Measurements from ENCODE around the gene DLGAP4.

DLGAP4 gene

DNA sequence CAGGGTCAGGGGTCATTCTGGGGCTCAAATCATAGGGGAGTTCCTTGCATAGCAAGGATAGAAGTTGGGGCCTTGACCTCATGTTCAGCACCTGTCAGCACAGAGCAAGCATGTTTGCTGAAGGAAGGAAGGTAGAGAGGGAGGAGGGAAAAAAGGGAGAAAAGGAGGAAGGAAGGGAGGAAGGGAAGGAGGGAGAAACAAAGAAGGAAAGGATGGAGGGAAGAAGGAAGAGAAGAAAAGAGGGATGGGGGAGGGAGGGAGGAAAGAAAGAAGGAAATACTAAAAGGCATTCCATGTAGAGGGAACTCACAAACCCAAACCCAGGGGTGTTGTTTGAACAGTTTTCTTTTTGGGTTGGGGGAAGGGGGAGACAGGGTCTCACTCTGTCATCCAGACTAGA, 80.1 kb downstream of the DLGAP4 start:
- DNase-seq = no peak

DNA sequence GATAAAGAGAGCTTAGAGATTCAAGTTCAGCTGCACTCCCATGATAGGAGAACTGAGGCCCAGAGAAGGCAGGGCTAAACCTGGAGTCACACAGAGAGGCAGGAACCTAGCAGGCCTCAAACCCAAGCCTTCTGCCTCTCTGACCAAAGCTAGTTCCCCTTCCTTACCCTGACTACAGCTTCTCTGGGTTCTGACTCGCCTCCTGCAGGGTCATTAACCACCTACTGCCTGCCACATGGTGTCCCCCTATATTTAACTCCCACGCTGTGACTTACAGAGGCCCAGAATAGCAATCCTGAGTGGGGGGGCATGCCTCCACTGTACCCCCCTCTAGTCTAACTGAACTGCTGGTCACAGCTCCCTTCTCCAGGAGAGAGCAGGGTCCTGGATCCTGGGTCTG, 84.1 kb downstream of the DLGAP4 start:
- no peak for DNase-seq

DNA sequence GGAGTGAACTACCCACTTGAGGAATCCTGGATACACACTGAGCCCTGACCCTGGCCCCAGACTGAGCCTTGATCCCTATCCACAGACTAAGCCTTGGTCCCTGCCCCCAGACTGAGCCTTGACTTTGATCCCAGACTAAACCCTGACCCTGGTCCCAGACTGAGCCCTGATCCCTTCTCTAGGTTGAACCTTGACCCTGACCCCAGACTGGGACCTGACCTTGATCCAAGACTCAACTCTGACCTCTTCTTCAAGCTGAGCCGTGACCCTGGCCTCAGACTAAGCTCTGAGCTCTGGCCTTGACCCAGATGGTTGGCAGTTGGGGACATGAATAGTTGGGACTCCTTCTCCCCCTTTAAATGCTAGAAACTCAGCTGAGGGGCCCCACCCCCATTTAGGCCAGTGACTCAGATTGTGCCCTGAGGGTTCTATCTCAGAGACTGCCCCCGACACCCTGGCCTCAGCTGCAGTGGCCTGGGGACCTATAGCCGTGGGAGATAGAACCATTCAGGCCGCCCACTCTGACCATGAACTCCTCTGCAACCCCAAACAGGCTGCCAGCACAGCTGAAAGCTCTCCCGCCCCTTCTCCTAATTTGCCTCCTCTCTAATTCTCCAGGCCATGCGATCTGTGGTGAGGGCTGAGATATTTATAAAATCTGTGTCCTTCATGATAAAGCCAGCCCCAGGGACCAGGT, 84.7 kb downstream of the DLGAP4 start:
- DNase-seq = no peak

DNA sequence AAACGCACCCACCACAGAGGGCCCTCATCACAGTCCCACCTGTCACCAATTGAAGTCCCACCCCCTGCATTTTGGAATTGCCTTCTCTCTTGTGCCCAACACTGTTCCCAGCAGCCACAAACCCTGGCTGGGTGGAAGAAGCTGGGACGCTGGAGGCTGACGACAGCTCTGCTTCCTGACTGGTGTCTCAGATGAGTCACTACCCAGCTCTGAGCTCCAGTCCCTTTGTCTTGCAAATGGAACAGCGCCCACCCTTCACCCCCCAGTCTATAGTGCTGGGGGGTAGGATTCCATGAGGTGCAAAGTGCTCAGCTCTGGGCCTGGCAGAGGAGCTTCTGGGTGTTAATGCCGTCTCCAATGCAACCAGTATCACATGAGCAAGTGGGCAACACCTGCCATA, 85.3 kb downstream of the DLGAP4 start:
- DNase-seq = no peak

- DNase-seq = no peak
Observed at GRCh38 chr20:36391955-36392354, 85.8 kb downstream of the DLGAP4 start.

- no peak for DNase-seq
Observed at GRCh38 chr20:36392989-36393388, 86.8 kb downstream of the DLGAP4 start.

GRCh38 chr20:36394340-36394965, 88.3 kb downstream of the DLGAP4 start:
- DNase-seq = no peak

DNA sequence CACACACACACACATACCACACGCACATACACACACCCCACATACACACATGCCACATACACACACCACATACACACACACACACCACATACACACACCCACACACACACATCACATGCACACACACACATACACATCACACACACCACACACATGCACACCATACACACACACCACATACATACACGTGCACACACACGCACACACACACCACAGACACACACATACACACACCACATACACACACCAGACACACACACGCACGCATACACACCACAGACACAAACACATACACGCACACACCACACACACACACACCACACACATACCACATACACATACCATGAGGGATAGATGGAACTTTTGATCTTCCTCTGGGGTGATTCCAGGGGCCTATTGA, 90.2 kb downstream of the DLGAP4 start:
- no peak for DNase-seq

GRCh38 chr20:36396847-36397630, 90.9 kb downstream of the DLGAP4 start:
- DNase-seq = no peak

GRCh38 chr20:36398515-36398914, 92.4 kb downstream of the DLGAP4 start:
- no peak for DNase-seq

DNA sequence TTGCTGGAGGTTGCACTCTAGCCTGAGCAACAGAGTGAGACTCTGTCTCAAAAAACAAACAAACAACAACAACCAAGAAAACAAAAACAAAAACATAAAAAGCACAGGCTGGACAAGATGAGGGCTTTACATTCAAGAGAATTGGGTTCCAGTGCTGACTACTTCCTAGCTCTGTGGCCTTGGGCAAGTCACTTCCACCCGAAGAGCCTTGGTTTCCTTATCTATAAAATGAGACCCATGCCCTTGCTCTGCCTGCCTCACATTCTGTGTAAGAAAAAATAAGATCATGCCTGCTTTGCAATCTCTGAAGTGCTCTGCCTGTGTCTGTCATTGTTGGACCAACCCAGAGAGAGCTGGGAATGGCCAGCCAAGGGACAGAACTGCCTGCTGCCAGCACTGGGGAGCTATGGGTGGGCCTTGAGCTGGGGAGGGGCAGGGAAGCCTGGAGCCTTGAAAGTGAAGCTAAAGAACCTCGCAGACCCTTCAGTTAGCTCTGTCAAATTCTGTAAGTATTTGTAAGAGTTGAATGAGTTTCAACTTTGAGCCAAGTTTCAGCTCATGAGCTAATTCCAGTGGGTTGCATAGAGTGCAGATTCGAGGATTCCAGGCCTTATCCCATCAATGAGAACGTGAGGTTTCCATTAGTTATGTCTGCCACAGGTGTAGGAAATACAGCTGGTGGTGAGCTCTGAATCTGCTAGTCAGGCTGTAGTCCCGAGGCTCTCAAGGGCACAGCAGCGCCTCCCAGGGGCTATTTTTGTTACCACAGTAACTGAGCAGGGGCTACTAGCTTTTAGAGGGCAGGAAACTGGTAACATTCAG, 93.2 kb downstream of the DLGAP4 start:
- DNase-seq = peak; percentile 83

- no peak for DNase-seq
Observed at GRCh38 chr20:36399969-36400545, 93.9 kb downstream of the DLGAP4 start.

DNA sequence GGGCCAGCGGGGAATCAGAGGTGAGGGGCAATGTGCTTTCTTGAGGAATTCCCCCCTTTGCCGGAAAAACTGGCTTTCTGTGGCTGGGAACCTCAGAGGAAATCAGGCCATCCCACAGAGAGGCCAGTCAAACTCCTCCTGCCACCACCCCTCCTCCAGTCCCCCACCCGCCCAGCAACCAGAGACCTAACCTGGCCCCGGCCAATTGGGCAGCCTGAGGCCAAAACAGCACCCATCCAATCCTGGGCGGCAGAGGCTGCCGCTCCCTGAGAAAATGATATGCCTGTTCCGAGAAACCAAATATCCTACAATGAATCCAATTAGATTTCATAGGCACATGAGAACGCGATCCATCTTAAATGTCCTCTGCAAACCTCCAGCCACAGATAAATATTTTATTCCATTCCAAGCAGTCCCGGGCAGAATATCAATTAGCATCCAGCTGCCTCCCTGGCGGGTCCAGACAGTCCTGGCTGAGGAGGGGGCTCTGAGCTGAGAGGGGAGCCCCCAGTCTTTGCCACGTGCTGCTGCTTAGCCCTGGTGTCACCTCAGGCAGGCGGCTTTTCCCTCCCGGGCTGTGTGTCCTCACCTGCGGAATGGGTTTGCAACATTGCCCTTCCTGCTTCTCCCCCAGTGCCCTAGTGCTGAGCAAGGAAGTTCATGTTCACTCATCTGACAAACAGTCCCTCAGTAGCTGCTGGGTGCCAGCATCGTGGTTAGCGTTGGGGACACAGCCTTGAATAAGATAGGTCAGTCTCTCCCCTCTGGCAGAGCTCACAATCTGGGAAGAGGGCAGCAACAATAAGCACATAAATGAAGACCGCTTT, 95.0 kb downstream of the DLGAP4 start:
- no peak for DNase-seq

- DNase-seq = peak; percentile 4
Observed at GRCh38 chr20:36402708-36403107, 96.6 kb downstream of the DLGAP4 start.

DNA sequence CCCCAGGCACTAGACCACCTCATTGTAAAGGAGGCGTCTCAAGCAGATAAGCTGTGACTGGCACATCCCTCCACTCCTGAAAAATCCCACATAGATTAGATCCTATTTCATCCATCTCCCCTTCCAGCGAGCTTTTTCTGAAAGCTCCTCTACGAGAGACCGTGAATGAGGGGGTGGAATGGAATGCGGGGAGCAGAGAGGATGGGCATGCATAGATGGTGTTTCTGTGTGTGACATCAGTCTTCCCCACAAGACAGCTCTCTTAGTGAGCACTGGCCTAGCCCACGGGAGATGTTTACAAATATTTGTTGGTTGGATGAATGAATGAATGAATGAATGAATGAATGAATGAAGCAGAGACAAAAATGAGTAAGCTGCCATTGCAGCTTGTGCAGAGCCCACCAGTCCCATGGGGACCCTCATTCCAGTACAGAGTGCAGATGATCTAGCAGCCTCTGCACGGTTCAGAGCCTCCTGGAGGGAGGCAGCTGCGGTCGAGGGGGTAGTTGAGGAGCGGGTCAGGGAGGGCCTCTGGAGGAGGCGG, 98.4 kb downstream of the DLGAP4 start:
- DNase-seq = no peak

DNA sequence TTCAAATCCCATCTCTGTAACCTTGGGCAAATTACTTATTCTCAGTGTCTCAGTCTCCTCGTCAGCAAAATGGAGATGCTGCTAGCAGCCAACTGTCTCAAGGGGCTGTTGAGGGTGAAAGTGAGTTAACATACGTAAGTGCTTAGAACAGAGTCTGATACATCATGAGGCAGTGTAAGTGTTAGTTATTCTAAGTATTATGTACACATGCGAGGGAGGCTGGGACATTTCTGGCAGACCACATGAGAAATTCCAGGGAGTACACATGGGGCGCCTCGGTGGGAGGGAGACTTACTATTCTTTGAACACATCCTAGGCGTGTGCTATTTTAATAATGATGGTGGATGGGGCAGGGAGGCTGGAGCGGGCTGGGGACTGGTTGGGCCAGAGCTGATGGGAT, 99.1 kb downstream of the DLGAP4 start:
- no peak for DNase-seq

DNA sequence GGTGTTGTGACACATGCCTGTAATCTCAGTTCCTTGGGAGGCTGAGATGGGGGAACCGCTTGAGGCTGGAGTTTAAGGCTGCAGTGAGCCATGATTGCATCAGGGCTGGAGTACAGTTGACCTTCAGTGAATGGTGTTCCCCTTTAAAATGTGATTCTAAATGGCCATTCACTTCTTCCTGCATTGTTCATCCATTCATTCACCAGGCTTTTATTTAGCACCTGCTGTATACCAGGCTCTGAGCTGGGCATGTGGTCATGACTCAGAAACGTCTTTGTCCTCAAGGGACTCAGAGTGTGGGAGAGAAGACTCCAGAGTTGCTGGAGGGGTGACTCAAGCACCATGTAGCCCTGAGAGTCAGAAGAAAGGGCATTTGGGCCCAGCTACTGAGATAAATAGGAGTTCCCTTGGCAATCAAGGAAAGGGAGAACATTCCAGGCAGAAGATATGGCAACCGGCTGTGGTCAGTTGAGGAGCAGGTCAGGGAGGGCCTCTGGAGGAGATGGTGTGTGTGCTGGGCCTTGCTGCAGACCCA, 101.1 kb downstream of the DLGAP4 start:
- no peak for DNase-seq

DNA sequence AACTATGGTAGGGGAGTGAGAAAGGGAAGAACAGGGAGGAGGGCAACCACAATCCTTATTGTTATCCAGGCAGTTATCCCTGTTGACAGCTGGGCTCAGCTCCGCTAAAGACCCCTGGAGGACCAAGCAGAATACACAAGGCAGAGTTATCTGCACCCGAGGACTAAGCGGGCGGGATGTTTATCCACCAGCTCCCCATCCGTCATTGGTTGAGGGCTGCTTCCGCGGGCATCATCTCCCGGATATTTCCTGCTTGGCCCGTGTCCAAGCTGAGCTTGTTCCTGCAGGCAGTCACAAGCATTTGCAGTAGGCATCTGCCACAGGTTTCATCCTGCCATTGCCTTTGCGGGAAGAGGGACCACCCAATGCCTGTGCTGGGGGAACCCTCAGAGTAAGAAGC, 102.1 kb downstream of the DLGAP4 start:
- DNase-seq = no peak

GRCh38 chr20:36411861-36412454, 105.8 kb downstream of the DLGAP4 start:
- DNase-seq = no peak

DNA sequence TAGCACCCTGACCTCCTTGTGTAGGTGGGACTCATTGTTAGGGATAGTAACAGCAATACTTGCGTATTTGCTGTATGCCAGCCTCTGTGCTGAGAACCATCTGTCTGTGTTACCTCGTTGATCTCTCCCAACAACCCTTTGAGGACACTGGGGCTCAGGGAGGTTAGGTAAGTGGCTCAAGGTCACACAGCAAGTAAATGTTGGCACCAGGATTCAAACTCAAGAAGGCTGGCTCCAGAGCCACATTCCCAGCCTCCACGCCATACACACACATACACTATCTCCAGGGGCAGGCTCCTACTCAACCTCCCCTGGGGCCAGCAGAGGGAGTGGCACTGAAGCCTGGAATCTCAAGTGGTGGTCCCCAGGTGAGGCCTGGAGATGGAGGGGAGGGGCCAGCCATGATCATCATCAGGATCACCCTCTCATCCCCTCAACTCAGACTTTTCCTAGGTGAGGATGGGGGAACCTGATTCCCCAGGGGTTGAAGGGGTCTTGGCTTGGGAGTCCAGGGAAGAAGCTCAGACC, 109.4 kb downstream of the DLGAP4 start:
- DNase-seq = no peak

DNA sequence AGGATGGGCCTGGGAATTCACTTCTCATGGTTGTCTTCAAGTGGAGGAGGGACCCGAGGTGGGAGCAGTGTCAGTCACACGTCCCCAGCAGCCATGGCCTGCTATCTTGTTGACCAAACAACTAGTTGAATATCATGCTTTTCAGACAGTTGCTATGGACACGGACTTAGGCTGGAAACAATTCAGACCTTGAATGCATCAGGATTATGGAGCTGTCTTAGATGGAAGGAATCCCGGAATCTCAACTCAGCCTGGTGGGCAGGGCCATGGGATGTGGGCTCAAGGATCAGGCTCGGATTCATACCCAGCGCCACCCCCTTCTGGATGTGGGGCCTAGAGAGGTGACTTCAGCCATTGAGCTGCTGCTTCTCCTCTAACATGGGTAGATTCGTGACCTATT, 112.6 kb downstream of the DLGAP4 start:
- no peak for DNase-seq

Measured in OCI-M1 (cell line).